GM23338 (cell line): ENCODE results near the gene AIP. TPM values are rescaled to one million over a fixed set of nuclear protein-coding genes. Genes with fewer than 3 reads are reported as not detected.

Source experiments
- ATAC-seq: fragments of 200-7000 bp; cut with Tn5 transposase; 3 replicates; pipeline ENCODE4 v1.9.1; 2020
- DNase-seq: peaks from one replicate; pipeline ENCODE4 v3.0.0-alpha.2; 2015; ENCODE audit warnings: low spot score
- H2AFZ ChIP-seq: fragments of 200-600 bp; sonication (generic); 2 replicates; pipeline ENCODE4 v1.8.0; 2016; ENCODE audit warnings: antibody characterized with exemption, mild to moderate bottlenecking, moderate library complexity
- H3F3A ChIP-seq: fragments of 200-600 bp; sonication (generic); replicated peaks from 2 replicates; pipeline ENCODE4 v1.8.0; 2017; ENCODE audit warnings: antibody characterized with exemption, mixed run types, low read depth
- H3K27ac ChIP-seq: fragments of 200-600 bp; sonication (generic); 2 replicates; pipeline ENCODE4 v1.6.1; 2016; ENCODE audit warnings: low read depth
- H3K27me3 ChIP-seq: fragments of 200-600 bp; sonication (generic); 2 replicates; pipeline ENCODE4 v1.8.0; 2016; ENCODE audit warnings: mild to moderate bottlenecking, mixed run types, moderate library complexity; ENCODE audit not compliant: insufficient read depth
- H3K36me3 ChIP-seq: fragments of 200-600 bp; sonication (generic); 2 replicates; pipeline ENCODE4 v1.8.0; 2016; ENCODE audit warnings: mild to moderate bottlenecking; ENCODE audit not compliant: insufficient read depth
- H3K4me1 ChIP-seq: fragments of 200-600 bp; sonication (generic); 2 replicates; pipeline ENCODE4 v1.8.0; 2016; ENCODE audit warnings: mild to moderate bottlenecking, moderate library complexity; ENCODE audit not compliant: insufficient read depth
- H3K4me2 ChIP-seq: fragments of 200-600 bp; sonication (generic); 2 replicates; pipeline ENCODE4 v1.7.1; 2017; ENCODE audit warnings: mixed run types
- H3K4me3 ChIP-seq: fragments of 200-600 bp; sonication (generic); 2 replicates; pipeline ENCODE4 v1.6.1; 2016; ENCODE audit warnings: mixed run types
- H3K79me2 ChIP-seq: fragments of 200-600 bp; sonication (generic); replicated peaks from 2 replicates; pipeline ENCODE4 v1.8.0; 2017; ENCODE audit warnings: mild to moderate bottlenecking; ENCODE audit not compliant: insufficient read depth
- H3K9me2 ChIP-seq: fragments of 200-600 bp; sonication (generic); 2 replicates; pipeline ENCODE4 v1.8.0; 2017; ENCODE audit not compliant: insufficient read depth
- H4K20me1 ChIP-seq: fragments of 200-600 bp; sonication (generic); replicated peaks from 2 replicates; pipeline ENCODE4 v1.8.0; 2017; ENCODE audit warnings: mild to moderate bottlenecking; ENCODE audit not compliant: insufficient read depth
- H3K27ac Mint-ChIP-seq: 2 replicates; pipeline ENCODE4 v1.8.0; 2020; ENCODE audit warnings: inconsistent platforms, mild to moderate bottlenecking, moderate library complexity, mixed read lengths
- H3K27me3 Mint-ChIP-seq: 3 replicates; pipeline ENCODE4 v1.8.0; 2022; ENCODE audit warnings: low read depth, mild to moderate bottlenecking, moderate library complexity, mixed read lengths, inconsistent platforms; ENCODE audit not compliant: insufficient read depth, poor library complexity
- H3K36me3 Mint-ChIP-seq: 3 replicates; pipeline ENCODE4 v1.8.0; 2021; ENCODE audit warnings: low read depth, mild to moderate bottlenecking, inconsistent platforms, moderate library complexity, mixed read lengths
- H3K4me1 Mint-ChIP-seq: 3 replicates; pipeline ENCODE4 v1.8.0; 2020; ENCODE audit warnings: mild to moderate bottlenecking, inconsistent platforms, mixed read lengths
- H3K4me3 Mint-ChIP-seq: 3 replicates; pipeline ENCODE4 v1.8.0; 2021; ENCODE audit warnings: moderate library complexity, mild to moderate bottlenecking, inconsistent platforms, mixed read lengths
- H3K9me3 Mint-ChIP-seq: 3 replicates; pipeline ENCODE4 v1.8.0; 2020; ENCODE audit warnings: moderate library complexity, mild to moderate bottlenecking, inconsistent platforms, mixed read lengths
- CREB1 ChIP-seq: fragments of 250-450 bp; sonication (Bioruptor Pico); IDR thresholded peaks from 2 replicates; pipeline ENCODE4 v1.5.0; 2020; ENCODE audit warnings: low read depth, mild to moderate bottlenecking, moderate library complexity
- CTCF ChIP-seq, 2 experiments: fragments of 200-600 bp in 1 of 2; sonication (generic) in 1 of 2; conservative IDR thresholded peaks; 2 replicates each; pipeline versions ENCODE4 v1.5.1 to v1.6.1; 2016 to 2017; ENCODE audit warnings: antibody characterized with exemption in 2 of 2, low read depth in 2 of 2, mild to moderate bottlenecking in 2 of 2, moderate library complexity in 1 of 2
- ETS1 ChIP-seq: IDR thresholded peaks from 2 replicates; pipeline ENCODE4 v1.6.1; 2016; ENCODE audit warnings: antibody characterized with exemption
- EZH2 ChIP-seq: fragments of 200-600 bp; sonication (generic); IDR thresholded peaks from one replicate; pipeline ENCODE4 v1.8.0; 2017; ENCODE audit warnings: antibody characterized with exemption, mild to moderate bottlenecking, low read depth; ENCODE audit not compliant: unreplicated experiment
- EZH2phosphoT487 ChIP-seq: fragments of 200-600 bp; sonication (generic); IDR thresholded peaks from one replicate; pipeline ENCODE4 v1.8.1; 2018; ENCODE audit warnings: antibody characterized with exemption; ENCODE audit not compliant: unreplicated experiment
- JUNB ChIP-seq: IDR thresholded peaks from one replicate; pipeline ENCODE4 v1.6.1; 2016; ENCODE audit warnings: antibody characterized with exemption; ENCODE audit not compliant: unreplicated experiment
- NANOG ChIP-seq: IDR thresholded peaks from 2 replicates; pipeline ENCODE4 v1.6.1; 2016; ENCODE audit warnings: antibody characterized with exemption, borderline replicate concordance
- POLR2AphosphoS5 ChIP-seq: IDR thresholded peaks from 2 replicates; pipeline ENCODE4 v1.6.1; 2016; ENCODE audit warnings: antibody characterized with exemption, low read depth
- REST ChIP-seq: IDR thresholded peaks from one replicate; pipeline ENCODE4 v1.6.1; 2018; ENCODE audit warnings: antibody characterized with exemption; ENCODE audit not compliant: unreplicated experiment
- STAT1 ChIP-seq: IDR thresholded peaks from one replicate; pipeline ENCODE4 v1.6.1; 2016; ENCODE audit warnings: antibody characterized with exemption; ENCODE audit not compliant: unreplicated experiment
- ZNF114 ChIP-seq: fragments of 250-450 bp; sonication (Bioruptor Pico); IDR thresholded peaks from 2 replicates; pipeline ENCODE4 v1.5.0; 2020; ENCODE audit warnings: mild to moderate bottlenecking, moderate library complexity
- ZNF331 ChIP-seq: fragments of 250-450 bp; sonication (Bioruptor Pico); IDR thresholded peaks from 2 replicates; pipeline ENCODE4 v1.5.0; 2020; ENCODE audit warnings: low read depth, mild to moderate bottlenecking, moderate library complexity
- ZNF462 ChIP-seq: fragments of 250-450 bp; sonication (Bioruptor Pico); IDR thresholded peaks from 2 replicates; pipeline ENCODE4 v1.5.0; 2020; ENCODE audit warnings: mild to moderate bottlenecking, moderate library complexity
- polyA plus RNA-seq: library from polyadenylated mRNA; unstranded; fragments of >200 nt; fragmentation: Nextera tagmentation; extraction: Ambion mirVana; gene quantifications from 2 replicates; pipeline ENCODE4 v1.2.1, GENCODE V29; 2016
- total RNA-seq: library from RNA; depleted of rRNA; stranded (reverse); fragments of >200 nt; shearing (Covaris generic); gene quantifications from 2 replicates; pipeline ENCODE4 v1.2.3, GENCODE V29; 2014

The AIP gene
- total and polyA plus RNA-seq, 2 experiments from 2014 or later = 29.1 to 32.1 TPM

GRCh38 chr11:67483831-67484665, 1.2 kb downstream of the AIP start:
- no peaks in the 10 kb centered on the region for H3F3A ChIP-seq
- Mint-ChIP-seq H3K4me3 (peak overlapping the region; percentile 84), H3K36me3 (peaks cover 10% of the 10 kb centered on the region; the same call in 1 of the 3 replicates), H3K9me3 (peaks cover 4% of the 10 kb centered on the region; the same call in 2 of the 3 replicates), H3K4me1 (peaks cover 23% of the 10 kb centered on the region), H3K27me3 (peaks cover 22% of the 10 kb centered on the region), H3K27ac (no peak overlapping the region)
- H3K36me3 ChIP-seq = no peaks in the 10 kb centered on the region
- ATAC-seq = no peak
- H3K4me1 ChIP-seq = no peaks in the 10 kb centered on the region; the same call in 1 of the 2 replicates
- TF ChIP-seq REST (no peak), ZNF331 (no peak), CTCF (conservative IDR thresholded peaks at IDR 0.05; ENCODE audit: low read depth in 2 of 2) (no peak), EZH2phosphoT487 (no peak), ZNF114 (CRISPR knock-in tag) (no peak), STAT1 (no peak), JUNB (no peak), POLR2AphosphoS5 (no peak), ETS1 (no peak), NANOG (no peak), ZNF462 (CRISPR knock-in tag) (no peak), CREB1 (CRISPR knock-in tag) (no peak), EZH2 (no peak)
- H2AFZ ChIP-seq = no peak overlapping the region
- H3K9me2 ChIP-seq = no peaks in the 10 kb centered on the region
- H3K27ac ChIP-seq = no peak overlapping the region
- no peak for DNase-seq
- no peaks in the 10 kb centered on the region for H3K79me2 ChIP-seq
- peak overlapping the region; percentile 52 for H3K4me3 ChIP-seq
- peaks cover 8% of the 10 kb centered on the region for H3K27me3 ChIP-seq
- H3K4me2 ChIP-seq = peak overlapping the region; percentile 17
- H4K20me1 ChIP-seq = no peaks in the 10 kb centered on the region; the same call in 1 of the 2 replicates
